HUDEP-2 (cell line): ENCODE measurements around the gene CELF5.
"Not testable (repeated sequence)": the region's sequence is repeated elsewhere in the genome, so short reads cannot be mapped to it uniquely, and the experiment has no call there.

Experiments
- DNase-seq, 76 experiments: peaks; one replicate each; lab custom pipeline; 2025; ENCODE audit not compliant: unreplicated experiment in 76 of 76; lab: John Stamatoyannopoulos, UW

Gene CELF5

GRCh38 chr19:3285647-3286176 lies 61.3 kb downstream of the CELF5 start:
- DNase-seq: peak in 24 of 76 experiments; percentile 52 to 100 (median 91)

DNA sequence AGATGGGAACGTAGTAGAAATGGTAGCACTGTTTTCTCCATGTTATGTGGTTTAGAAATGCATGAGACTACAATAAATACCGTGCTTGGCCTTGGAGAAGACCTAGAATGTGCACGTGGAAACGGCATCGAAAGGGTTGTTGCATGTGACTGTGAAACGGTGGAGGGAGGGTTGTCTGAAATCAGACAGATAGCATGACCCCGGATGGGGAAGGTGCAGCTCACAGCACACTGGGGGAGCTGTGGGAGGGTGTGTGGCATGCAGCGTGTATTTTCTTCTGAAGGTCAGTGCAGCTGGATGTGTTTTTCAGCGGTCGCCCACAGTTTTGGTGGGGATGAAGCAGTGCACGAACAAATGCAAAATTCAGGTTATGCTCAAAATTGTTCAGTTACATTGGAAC lies 63.4 kb downstream of the CELF5 start:
- DNase-seq: no peak

DNA sequence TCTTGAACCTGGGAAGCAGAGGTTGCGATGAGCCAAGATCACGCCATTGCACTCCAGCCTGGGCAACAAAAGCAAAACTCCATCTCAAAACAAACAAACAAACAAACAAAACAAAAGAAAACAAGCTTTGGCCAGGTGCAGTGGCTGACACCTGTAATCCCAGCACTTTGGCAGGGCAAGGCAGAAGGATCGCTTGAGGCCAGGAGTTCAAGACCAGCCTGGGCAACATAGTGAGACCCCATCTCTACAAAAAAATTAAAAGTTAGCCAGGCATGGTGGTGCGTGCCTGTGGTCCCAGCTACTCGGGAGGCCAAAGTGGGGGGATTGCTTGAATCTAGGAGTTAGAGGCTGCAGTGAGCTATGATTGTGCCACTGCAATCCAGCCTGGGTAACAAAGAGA lies 64.0 kb downstream of the CELF5 start:
- DNase-seq: not testable (repeated sequence)

DNA sequence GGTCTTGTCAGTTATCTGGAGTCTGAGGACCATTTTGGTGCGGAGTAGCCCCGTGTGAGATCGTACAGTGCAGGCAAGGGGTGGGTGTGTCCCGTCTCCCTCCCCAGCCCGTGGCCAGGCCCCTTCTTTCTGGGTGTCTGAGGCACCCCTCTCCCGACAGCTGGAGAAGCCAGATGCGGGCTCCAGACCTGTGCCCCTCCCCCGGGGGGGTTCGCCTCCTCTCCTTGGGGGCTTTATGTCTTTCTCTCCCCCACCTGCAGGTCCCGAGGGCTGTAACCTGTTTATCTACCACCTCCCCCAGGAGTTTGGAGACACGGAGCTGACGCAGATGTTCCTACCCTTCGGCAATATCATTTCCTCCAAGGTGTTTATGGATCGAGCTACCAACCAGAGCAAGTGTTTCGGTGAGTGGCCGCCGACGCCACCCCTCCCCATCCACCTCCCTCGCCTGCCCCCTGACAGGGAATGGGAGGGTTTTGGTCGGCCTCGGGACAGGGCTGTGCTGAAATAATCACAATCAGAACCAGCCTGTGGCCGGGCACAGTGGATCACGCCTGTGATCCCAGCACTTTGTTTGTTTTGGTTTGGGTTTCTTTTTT lies 65.6 kb downstream of the CELF5 start:
- DNase-seq: no peak

- DNase-seq: not testable (repeated sequence)
Measured at GRCh38 chr19:3290858-3291257, 66.4 kb downstream of the CELF5 start.

GRCh38 chr19:3291644-3292043 lies 67.2 kb downstream of the CELF5 start:
- DNase-seq: no peak

DNA sequence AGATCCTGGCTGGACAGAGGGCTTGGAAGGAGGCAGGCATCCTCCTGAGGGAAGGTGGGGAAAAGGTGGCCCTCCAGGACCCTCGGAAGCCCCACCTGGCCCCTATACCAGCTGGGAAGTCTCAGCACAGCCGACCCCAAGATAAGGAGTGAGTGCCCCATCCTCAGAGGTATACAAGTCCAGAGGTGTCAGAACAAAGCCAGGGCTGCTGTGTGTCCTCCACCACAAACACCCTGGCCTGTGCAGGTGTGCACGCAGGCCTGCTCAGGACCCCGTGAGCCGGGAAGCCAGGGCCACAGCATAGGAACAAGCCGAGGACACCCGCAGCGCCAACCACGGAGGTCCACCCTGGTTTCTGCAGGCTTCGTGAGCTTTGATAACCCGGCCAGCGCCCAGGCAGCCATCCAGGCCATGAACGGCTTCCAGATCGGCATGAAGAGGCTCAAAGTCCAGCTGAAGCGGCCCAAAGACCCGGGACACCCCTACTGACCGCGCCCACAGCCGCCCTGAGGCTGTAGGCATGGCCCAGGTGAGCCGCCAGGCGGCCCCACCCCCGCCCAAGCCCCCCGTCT lies 68.6 kb downstream of the CELF5 start:
- no peak for DNase-seq

DNA sequence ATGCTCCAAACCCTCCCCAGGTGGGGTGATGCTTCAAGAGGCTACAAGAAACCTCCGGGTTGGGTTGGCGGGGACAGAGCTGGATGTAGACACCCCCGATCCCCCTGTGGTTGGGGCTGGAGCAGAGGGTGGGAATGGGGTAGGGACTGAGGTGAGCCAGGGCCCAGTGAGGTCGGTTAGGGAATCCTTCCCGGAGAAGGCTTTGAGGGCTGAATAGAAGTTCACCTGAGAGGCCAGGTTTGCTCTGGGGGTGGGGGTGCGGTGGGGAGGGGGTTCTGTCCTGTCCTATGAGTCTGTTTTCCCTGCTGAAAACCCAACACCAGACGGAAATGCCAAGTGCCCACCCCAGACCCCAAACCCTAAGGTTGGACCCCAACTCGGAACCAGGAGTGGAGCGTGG lies 69.1 kb downstream of the CELF5 start:
- no peak for DNase-seq

- DNase-seq: no peak
Measured at GRCh38 chr19:3294080-3294850, 69.8 kb downstream of the CELF5 start.

GRCh38 chr19:3295581-3295980 lies 71.1 kb downstream of the CELF5 start:
- DNase-seq: no peak

DNA sequence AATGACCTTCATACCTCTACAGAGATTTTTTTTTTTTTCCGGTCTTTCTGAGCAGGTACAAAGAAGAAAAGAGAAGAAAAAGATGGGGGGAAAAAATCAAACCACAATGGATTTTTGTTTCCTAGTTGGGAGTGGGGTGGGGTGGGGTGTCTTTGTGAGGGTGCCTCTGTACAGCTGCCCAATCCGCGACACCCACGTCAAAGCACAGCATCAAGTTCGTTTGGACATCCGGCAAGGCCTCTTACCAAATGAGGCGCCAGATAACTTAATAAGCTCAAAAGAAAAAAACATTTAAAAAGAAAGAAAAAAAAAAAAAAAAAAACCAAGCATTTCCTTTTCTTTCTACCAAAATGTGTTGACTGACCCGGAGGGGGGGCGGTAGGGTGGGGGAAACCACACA lies 71.6 kb downstream of the CELF5 start:
- no peak for DNase-seq

- no peak for DNase-seq
Measured at GRCh38 chr19:3296446-3296845, 72.0 kb downstream of the CELF5 start.

GRCh38 chr19:3298853-3299449 lies 74.5 kb downstream of the CELF5 start:
- no peak for DNase-seq

DNA sequence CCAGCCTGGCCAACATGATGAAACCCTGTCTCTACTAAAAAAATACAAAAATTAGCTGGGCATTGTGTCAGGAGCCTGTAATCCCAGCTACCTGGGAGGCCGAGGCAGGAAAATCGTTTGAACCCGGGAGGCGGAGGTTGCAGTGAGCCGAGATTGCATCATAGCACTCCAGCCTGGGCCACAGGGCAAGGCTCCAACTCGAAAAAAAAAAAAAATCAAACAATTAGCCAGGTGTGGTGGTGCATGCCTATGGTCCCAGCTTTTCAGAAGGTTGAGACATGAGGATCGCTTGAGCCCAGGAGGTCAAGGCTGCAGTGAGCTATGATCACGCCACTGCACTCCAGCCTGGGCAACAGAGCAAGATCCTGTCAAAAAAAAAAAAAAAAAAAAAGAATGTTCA lies 76.1 kb downstream of the CELF5 start:
- not testable (repeated sequence) for DNase-seq

DNA sequence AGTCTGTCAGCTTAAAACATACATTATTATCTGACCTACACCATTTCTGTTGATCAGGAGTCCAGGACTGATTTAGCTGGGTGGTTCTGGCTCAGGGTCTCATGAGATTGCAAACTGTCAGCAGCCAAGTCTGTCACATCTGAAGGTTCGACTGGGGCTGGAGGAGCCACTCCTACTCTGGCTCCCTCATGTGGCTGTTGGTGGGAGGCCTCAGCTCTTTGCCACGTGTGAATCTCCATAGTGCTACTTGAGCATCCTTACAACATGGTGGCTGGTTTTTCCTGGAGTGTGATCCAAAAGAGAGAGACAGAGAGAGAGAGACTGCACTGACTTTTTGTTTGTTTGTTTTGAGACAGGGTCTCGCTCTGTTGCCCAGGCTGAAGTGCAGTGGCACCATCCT lies 78.3 kb downstream of the CELF5 start:
- no peak for DNase-seq

GRCh38 chr19:3304871-3305423 lies 80.5 kb downstream of the CELF5 start:
- DNase-seq: peak in 64 of 76 experiments; percentile 14 to 92 (median 60)

DNA sequence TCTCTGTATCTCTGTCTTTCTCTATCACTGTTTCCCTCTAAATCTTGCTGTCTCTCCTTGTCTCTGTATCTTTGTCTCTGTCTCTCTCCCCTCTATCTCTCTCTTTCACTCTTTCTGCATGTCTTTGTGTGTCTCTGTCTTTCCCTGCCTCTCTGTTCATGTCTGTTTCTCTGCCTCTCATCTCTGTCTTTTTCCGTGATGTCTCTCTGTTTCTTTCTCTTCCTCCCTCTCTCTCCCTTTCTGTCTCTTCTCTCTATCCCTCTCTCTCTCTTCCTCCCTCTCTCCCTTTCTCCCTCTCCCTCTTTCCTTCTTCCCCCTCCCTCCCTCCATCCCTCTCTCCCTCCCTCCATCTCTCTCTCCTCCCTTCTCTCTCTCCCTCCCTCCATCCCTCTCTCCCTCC lies 85.3 kb downstream of the CELF5 start:
- DNase-seq: no peak

DNA sequence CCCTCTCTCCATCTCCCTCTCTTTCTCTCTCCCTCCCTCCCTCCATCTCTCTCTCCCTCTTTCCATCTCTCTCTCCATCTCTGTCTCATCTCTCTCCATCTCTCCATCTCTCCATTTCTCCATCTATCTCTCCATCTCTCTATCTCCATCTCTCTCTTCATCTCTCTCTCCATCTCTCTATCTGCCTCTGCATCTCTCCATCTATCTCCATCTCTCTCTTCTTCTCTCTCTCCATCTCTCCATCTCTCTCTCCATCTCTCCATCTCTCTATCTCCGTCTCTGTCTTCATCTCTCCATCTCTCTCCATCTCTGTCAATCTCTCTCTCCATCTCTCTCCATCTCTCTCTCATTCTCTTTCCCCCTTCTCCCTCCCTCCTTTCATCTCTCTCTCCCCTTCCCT lies 85.8 kb downstream of the CELF5 start:
- no peak for DNase-seq

GRCh38 chr19:3310711-3311110 lies 86.2 kb downstream of the CELF5 start:
- DNase-seq: no peak

DNA sequence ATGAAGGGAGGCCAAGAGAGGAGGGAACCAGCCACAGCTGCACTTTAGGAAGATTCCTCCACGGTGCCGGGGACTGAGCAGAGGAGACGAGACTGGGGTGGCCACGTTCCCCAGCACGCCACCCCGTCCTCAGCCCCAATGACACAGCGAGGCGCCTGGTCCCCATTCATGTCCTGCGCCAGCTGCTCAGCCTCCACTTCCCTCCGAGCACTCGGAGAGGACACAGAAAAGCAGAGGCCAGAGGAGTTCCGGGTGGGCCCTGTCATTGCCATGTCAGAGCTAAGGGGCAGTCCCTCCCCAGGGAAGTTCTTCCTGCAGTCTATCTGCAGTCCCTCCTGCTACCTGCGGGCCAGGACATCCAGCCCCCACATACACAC lies 88.7 kb downstream of the CELF5 start:
- DNase-seq: no peak

DNA sequence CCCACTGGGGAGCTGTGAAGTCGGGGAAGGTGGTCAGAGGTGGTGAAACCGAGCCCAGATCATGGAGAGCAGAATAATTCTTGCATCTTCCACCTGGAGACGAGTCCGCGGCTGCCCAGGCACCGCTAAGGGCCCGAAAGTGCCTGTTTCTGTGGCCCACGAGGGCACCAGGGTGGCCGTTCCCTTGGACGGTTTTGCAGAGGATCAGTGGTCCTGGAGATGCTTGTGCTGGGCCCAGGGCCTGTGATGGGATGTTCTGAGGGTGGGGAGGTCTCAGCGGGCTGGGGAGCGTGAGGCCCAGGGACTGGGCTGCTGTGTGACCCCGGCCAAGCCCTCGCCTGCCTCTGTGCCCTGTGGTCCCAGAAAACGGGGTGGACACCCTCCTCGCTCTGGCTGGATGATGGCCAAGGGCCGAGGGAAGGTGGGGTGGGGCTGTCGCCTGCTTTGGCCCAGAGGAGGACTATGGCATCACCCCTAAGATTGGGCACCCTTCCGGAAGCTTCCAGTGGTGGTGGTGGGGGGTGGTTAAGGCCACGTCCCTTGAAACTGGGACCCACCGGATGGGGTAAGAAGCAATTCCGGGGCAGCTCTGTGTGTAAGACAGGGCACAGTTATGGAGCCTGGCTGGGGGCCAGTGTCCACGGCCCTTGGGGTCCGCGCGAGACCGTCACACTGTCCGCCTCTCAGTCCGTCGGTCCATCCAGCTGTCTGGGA lies 90.7 kb downstream of the CELF5 start:
- DNase-seq: no peak
